GM19395 (cell line): ENCODE measurements around the gene NLGN3.

Experiments
- ATAC-seq: cut with Tn5 transposase; IDR thresholded peaks from one replicate; pipeline ENCODE4 v1.9.1; 2021; ENCODE audit warnings: mild to moderate bottlenecking, moderate library complexity; ENCODE audit not compliant: unreplicated experiment

The NLGN3 gene

DNA sequence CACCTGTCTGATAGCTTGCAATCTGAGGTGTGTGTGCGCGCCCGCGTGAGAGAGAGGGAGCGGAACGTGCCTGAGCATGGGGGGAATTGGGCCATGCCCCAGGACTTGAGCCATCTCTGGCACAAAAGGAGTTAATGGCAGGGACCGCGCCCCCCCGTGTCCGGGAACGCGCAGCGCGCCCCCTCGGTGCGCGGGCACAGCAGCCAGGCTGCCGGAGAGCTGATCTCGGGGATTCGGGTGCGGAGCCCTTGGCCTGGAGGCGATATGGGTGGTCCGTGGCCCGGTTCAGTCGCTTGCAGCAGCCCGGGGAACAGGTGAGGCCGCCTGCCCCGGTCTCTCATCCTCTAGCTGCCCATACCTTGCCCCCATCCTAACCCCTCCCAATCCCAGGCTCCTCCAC is at the start of gene NLGN3:
Gene NLGN3 (plus strand): TSS at position 191 of the 400 bp plus-strand sequence. CDS start 2,909 bp downstream, outside the sequence.
- ATAC-seq = no peak

GRCh38 chrX:71095033-71095432 is 49.6 kb upstream of the NLGN3 start:
- ATAC-seq = no peak

GRCh38 chrX:71095555-71095980 is 49.1 kb upstream of the NLGN3 start, which contains the start of gene FOXO4:
Gene FOXO4 (plus strand): TSS chrX:71095851. CDS start chrX:71096529, 678 bp downstream.
- ATAC-seq = peak; percentile 87

DNA sequence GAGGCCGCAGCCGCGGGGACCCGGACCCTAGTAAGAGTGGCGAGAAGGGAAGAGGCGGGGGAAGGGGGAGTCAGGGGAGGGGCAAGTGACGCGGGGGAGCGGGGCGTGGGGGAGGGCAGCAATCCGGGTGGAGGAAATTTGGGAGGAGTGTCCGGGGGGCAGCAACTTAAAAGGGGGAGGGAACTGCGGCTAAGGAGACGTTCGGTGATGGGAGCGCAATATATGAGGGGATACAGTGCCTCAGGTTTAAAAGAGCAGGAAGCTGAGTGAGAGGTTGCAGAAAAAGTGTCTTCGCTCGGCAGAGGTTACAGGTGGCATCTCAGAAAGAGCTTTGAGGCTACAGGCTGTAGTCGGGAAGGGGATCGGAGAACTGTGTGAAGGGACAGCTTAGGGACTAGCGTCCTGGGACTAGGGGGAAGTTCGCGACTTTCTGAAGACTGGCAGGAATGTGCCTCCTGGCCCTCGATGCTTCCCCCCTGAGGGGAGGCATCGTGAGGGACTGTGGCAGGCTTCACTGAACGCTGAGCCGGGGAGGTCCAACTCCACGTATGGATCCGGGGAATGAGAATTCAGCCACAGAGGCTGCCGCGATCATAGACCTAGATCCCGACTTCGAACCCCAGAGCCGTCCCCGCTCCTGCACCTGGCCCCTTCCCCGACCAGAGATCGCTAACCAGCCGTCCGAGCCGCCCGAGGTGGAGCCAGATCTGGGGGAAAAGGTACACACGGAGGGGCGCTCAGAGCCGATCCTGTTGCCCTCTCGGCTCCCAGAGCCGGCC is 48.5 kb upstream of the NLGN3 start:
- ATAC-seq = no peak

DNA sequence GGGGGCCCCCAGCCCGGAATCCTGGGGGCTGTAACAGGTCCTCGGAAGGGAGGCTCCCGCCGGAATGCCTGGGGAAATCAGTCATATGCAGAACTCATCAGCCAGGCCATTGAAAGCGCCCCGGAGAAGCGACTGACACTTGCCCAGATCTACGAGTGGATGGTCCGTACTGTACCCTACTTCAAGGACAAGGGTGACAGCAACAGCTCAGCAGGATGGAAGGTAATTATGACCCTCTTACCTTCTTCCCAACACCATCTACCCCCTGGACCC is 47.9 kb upstream of the NLGN3 start:
- ATAC-seq = no peak

- no peak for ATAC-seq
Measured at GRCh38 chrX:71098302-71098701, 46.3 kb upstream of the NLGN3 start.

GRCh38 chrX:71098951-71099506 is 45.6 kb upstream of the NLGN3 start:
- ATAC-seq = no peak

GRCh38 chrX:71099736-71100135 is 44.9 kb upstream of the NLGN3 start:
- ATAC-seq = no peak

DNA sequence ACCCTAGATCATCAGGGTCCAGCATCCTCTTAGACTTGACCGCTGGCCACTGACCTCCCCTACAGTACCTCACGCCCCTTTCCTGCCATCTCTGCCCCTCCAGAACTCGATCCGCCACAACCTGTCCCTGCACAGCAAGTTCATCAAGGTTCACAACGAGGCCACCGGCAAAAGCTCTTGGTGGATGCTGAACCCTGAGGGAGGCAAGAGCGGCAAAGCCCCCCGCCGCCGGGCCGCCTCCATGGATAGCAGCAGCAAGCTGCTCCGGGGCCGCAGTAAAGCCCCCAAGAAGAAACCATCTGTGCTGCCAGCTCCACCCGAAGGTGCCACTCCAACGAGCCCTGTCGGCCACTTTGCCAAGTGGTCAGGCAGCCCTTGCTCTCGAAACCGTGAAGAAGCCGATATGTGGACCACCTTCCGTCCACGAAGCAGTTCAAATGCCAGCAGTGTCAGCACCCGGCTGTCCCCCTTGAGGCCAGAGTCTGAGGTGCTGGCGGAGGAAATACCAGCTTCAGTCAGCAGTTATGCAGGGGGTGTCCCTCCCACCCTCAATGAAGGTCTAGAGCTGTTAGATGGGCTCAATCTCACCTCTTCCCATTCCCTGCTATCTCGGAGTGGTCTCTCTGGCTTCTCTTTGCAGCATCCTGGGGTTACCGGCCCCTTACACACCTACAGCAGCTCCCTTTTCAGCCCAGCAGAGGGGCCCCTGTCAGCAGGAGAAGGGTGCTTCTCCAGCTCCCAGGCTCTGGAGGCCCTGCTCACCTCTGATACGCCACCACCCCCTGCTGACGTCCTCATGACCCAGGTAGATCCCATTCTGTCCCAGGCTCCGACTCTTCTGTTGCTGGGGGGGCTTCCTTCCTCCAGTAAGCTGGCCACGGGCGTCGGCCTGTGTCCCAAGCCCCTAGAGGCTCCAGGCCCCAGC is 43.8 kb upstream of the NLGN3 start:
- no peak for ATAC-seq

DNA sequence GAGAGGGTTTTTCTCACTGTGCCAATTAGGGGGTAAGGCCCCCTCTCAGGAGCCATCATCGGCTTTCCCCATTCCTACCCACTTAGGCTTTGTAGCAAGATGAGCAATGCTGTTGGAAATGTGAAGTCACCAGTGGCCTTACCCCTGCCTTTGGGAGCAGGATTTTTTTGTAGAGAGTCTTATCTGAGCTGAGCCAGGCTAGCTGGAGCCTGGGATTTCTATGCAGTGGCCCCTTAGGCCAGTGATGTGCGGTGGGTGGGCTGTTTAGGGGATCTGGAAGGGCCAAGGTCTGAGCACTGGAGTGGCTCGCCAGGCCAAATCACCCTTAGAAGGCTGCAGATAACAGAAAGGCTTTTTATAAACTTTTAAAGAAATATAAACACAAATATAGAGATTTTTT is 42.3 kb upstream of the NLGN3 start:
- no peak for ATAC-seq

GRCh38 chrX:71103110-71103983 is 41.3 kb upstream of the NLGN3 start:
- peak; percentile 53 for ATAC-seq

DNA sequence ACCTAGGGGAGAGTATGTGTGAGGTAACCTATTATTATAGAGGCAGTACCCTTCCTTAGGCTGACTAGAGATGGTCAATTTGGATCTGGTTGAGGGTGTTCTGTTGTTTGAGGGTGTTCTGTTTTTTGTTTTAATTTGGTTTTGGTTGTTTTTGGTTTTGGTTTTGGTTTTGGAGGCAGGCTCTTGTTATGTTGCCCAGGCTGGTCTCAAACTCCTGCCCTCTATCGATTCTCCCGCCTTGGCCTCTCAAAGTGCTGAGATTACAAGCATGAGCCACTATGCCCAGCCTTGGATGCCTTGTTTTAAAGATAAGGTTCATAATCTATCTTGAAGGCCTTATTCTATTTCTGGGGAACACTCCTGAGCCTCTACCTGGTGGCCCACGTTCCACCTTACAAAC is 39.0 kb upstream of the NLGN3 start:
- no peak for ATAC-seq

DNA sequence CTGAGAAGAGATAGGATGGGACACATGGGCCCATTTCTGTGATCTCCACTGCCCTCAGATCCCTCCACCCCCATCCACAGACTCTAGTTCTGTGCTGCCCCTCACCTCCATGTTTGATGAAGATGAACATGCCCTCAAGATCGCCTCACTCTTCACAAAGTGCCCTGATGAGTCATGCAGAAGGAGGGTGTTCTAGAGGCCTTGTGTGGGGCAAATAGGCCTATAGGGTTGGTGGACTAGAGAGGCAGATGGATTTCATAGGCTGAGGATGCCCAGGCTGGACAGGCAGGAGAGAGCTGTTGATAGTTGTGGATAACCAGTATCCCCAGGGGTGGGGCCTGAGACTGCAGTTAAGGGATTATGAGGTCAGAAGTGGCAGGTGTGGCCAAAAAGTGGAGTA is 38.2 kb upstream of the NLGN3 start, which contains the start of gene CXorf65:
Gene CXorf65 (minus strand): TSS at position 314 of the 400 bp plus-strand sequence. CDS start 184 bp downstream, at position 130.
- no peak for ATAC-seq

GRCh38 chrX:71107245-71107644 is 37.4 kb upstream of the NLGN3 start:
- no peak for ATAC-seq

GRCh38 chrX:71107762-71108360 is 36.8 kb upstream of the NLGN3 start:
- no peak for ATAC-seq

DNA sequence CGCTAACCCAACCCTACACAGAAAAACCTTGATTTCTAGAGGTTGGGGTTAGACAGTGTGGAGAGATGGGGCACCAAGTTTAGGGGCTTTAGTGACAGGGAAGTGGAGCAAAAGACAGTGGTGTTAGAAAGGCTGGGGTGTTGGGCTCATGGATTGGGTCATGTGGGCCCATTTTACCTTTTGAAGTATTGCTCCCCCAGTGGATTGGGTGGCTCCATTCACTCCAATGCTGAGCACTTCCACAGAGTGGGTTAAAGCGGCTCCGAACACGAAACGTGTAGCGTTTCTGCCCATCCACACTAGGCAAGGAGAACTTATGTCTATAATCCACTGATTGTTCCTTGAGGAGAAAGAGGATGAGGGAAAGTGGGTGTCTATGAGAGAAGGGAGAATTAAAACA is 35.6 kb upstream of the NLGN3 start:
- ATAC-seq = no peak

GRCh38 chrX:71111141-71111843 is 33.3 kb upstream of the NLGN3 start, which contains the start of gene IL2RG:
Gene IL2RG (minus strand): TSS chrX:71111577. CDS start chrX:71111539, 38 bp downstream.
- peak; percentile 92 for ATAC-seq

- ATAC-seq = peak; percentile 18
Measured at GRCh38 chrX:71111921-71112431, 32.7 kb upstream of the NLGN3 start.

GRCh38 chrX:71117358-71117757 is 27.3 kb upstream of the NLGN3 start:
- no peak for ATAC-seq
